ENCODE measurements around the gene ATF6.
"Not testable (repeated sequence)": the region's sequence is repeated elsewhere in the genome, so short reads cannot be mapped to it uniquely, and the experiment has no call there.

The ATF6 gene

DNA sequence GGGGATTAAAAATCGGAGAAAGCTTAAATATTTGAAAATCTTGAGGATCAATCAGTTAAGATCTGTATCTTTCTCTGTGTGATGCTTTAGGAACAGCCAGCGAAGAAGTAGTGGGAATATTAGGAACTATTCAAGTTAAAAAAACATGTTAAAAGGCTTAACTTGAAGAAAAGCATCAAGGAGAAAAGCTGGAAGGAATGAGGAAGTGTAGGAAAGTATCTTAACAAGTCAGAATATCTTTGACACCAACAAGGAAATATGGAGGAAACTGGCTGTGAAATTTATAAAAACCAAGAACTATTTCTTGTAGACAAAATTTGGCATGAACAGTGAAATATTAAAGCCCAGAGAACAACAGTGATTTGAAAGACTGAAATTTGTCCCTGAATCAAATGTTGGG is 60.4 kb downstream of the ATF6 start:
- H3K4me3 ChIP-seq (ENCODE audit: low read length), result no peak overlapping the region
- TF ChIP-seq EZH2 (optimal IDR thresholded peaks at IDR 0.05; ENCODE audit: low read depth, low read length), result no peak
- TF ChIP-seq EZH2phosphoT487 (IDR thresholded peaks at IDR 0.05; ENCODE audit: low read length), result no peak
- TF ChIP-seq, protein P1, sequence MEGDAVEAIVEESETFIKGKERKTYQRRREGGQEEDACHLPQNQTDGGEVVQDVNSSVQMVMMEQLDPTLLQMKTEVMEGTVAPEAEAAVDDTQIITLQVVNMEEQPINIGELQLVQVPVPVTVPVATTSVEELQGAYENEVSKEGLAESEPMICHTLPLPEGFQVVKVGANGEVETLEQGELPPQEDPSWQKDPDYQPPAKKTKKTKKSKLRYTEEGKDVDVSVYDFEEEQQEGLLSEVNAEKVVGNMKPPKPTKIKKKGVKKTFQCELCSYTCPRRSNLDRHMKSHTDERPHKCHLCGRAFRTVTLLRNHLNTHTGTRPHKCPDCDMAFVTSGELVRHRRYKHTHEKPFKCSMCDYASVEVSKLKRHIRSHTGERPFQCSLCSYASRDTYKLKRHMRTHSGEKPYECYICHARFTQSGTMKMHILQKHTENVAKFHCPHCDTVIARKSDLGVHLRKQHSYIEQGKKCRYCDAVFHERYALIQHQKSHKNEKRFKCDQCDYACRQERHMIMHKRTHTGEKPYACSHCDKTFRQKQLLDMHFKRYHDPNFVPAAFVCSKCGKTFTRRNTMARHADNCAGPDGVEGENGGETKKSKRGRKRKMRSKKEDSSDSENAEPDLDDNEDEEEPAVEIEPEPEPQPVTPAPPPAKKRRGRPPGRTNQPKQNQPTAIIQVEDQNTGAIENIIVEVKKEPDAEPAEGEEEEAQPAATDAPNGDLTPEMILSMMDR (IDR thresholded peaks at IDR 0.05; ENCODE audit: low read length), result no peak
- no peaks in the 10 kb centered on the region for H3K9me2 ChIP-seq (replicated peaks; ENCODE audit: insufficient read depth, low read length)
- H3K9me3 ChIP-seq (replicated peaks; ENCODE audit: insufficient read depth, low read length), result no peaks in the 10 kb centered on the region
- H4K20me1 ChIP-seq (ENCODE audit: insufficient read depth, low read length), result no peaks in the 10 kb centered on the region
- H3K9ac ChIP-seq (ENCODE audit: low read length), result no peak overlapping the region
- no peaks in the 10 kb centered on the region for H3F3A ChIP-seq (ENCODE audit: insufficient read depth, low read length)
- no peak overlapping the region for H2AFZ ChIP-seq (ENCODE audit: low read length)
- H3K79me2 ChIP-seq (ENCODE audit: low read length), result no peaks in the 10 kb centered on the region
- H3K4me1 ChIP-seq (ENCODE audit: low read length), result no peaks in the 10 kb centered on the region
- H3K27ac ChIP-seq (ENCODE audit: low read length), result no peak overlapping the region
- no peak for DNase-seq
- no peaks in the 10 kb centered on the region for H3K27me3 ChIP-seq (replicated peaks; ENCODE audit: insufficient read depth, low read length)
- H3K4me2 ChIP-seq (ENCODE audit: low read depth, low read length), result no peak overlapping the region
- H3K36me3 ChIP-seq (replicated peaks; ENCODE audit: insufficient read depth, low read length), result peaks cover 12% of the 10 kb centered on the region

- no peak overlapping the region for H3K4me3 ChIP-seq (ENCODE audit: low read length)
- H3K4me1 ChIP-seq (ENCODE audit: low read length), result no peaks in the 10 kb centered on the region
- no peak overlapping the region for H3K9ac ChIP-seq (ENCODE audit: low read length)
- no peaks in the 10 kb centered on the region for H4K20me1 ChIP-seq (ENCODE audit: insufficient read depth, low read length)
- H3F3A ChIP-seq (ENCODE audit: insufficient read depth, low read length), result no peaks in the 10 kb centered on the region
- no peak overlapping the region for H3K4me2 ChIP-seq (ENCODE audit: low read depth, low read length)
- no peaks in the 10 kb centered on the region for H3K79me2 ChIP-seq (ENCODE audit: low read length)
- H3K9me2 ChIP-seq (replicated peaks; ENCODE audit: insufficient read depth, low read length), result no peaks in the 10 kb centered on the region
- DNase-seq, result no peak
- no peak overlapping the region for H2AFZ ChIP-seq (ENCODE audit: low read length)
- H3K36me3 ChIP-seq (replicated peaks; ENCODE audit: insufficient read depth, low read length), result peaks cover 12% of the 10 kb centered on the region
- H3K27ac ChIP-seq (ENCODE audit: low read length), result no peak overlapping the region
- H3K9me3 ChIP-seq (replicated peaks; ENCODE audit: insufficient read depth, low read length), result no peaks in the 10 kb centered on the region
- no peak for TF ChIP-seq EZH2phosphoT487 (IDR thresholded peaks at IDR 0.05; ENCODE audit: low read length)
- TF ChIP-seq, protein P1 (IDR thresholded peaks at IDR 0.05; ENCODE audit: low read length), result no peak
- no peak for TF ChIP-seq EZH2 (optimal IDR thresholded peaks at IDR 0.05; ENCODE audit: low read depth, low read length)
- H3K27me3 ChIP-seq (replicated peaks; ENCODE audit: insufficient read depth, low read length), result no peaks in the 10 kb centered on the region
Measured at GRCh38 chr1:161827786-161828185, 61.7 kb downstream of the ATF6 start.

GRCh38 chr1:161832299-161832907 is 66.3 kb downstream of the ATF6 start:
- H3F3A ChIP-seq (ENCODE audit: insufficient read depth, low read length); H3K79me2 ChIP-seq (ENCODE audit: low read length); H3K27ac ChIP-seq (ENCODE audit: low read length); H3K9me2 ChIP-seq (replicated peaks; ENCODE audit: insufficient read depth, low read length); H3K27me3 ChIP-seq (replicated peaks; ENCODE audit: insufficient read depth, low read length); H3K9me3 ChIP-seq (replicated peaks; ENCODE audit: insufficient read depth, low read length); H3K4me3 ChIP-seq (ENCODE audit: low read length); H3K36me3 ChIP-seq (replicated peaks; ENCODE audit: insufficient read depth, low read length); H3K4me2 ChIP-seq (ENCODE audit: low read depth, low read length); H3K4me1 ChIP-seq (ENCODE audit: low read length); H4K20me1 ChIP-seq (ENCODE audit: insufficient read depth, low read length); H3K9ac ChIP-seq (ENCODE audit: low read length); H2AFZ ChIP-seq (ENCODE audit: low read length); DNase-seq: not testable (repeated sequence)

GRCh38 chr1:161834967-161835550 is 68.9 kb downstream of the ATF6 start:
- Histone ChIP-seq H3K9me3 (replicated peaks; ENCODE audit: insufficient read depth, low read length) (no peaks in the 10 kb centered on the region), H3K4me3 (ENCODE audit: low read length) (no peak overlapping the region), H2AFZ (ENCODE audit: low read length) (no peak overlapping the region), H3F3A (ENCODE audit: insufficient read depth, low read length) (no peaks in the 10 kb centered on the region), H3K9ac (ENCODE audit: low read length) (no peak overlapping the region), H3K4me2 (ENCODE audit: low read depth, low read length) (no peak overlapping the region), H3K4me1 (ENCODE audit: low read length) (no peaks in the 10 kb centered on the region), H3K9me2 (replicated peaks; ENCODE audit: insufficient read depth, low read length) (no peaks in the 10 kb centered on the region), H4K20me1 (ENCODE audit: insufficient read depth, low read length) (no peaks in the 10 kb centered on the region), H3K36me3 (replicated peaks; ENCODE audit: insufficient read depth, low read length) (no peaks in the 10 kb centered on the region), H3K79me2 (ENCODE audit: low read length) (no peaks in the 10 kb centered on the region), H3K27ac (ENCODE audit: low read length) (no peak overlapping the region), H3K27me3 (replicated peaks; ENCODE audit: insufficient read depth, low read length) (no peaks in the 10 kb centered on the region)
- DNase-seq, result no peak
- TF ChIP-seq EZH2phosphoT487 (IDR thresholded peaks at IDR 0.05; ENCODE audit: low read length), result no peak
- TF ChIP-seq, protein P1 (IDR thresholded peaks at IDR 0.05; ENCODE audit: low read length), result no peak
- TF ChIP-seq EZH2 (optimal IDR thresholded peaks at IDR 0.05; ENCODE audit: low read depth, low read length), result no peak

Measured in MM.1S (cell line).